GM18907 (cell line): Measurements from ENCODE around the gene KIRREL1.

Source experiments
- ATAC-seq: cut with Tn5 transposase; IDR thresholded peaks from one replicate; pipeline ENCODE4 v1.9.1; 2021; ENCODE audit warnings: mild to moderate bottlenecking, moderate library complexity; ENCODE audit not compliant: unreplicated experiment

Gene KIRREL1

DNA sequence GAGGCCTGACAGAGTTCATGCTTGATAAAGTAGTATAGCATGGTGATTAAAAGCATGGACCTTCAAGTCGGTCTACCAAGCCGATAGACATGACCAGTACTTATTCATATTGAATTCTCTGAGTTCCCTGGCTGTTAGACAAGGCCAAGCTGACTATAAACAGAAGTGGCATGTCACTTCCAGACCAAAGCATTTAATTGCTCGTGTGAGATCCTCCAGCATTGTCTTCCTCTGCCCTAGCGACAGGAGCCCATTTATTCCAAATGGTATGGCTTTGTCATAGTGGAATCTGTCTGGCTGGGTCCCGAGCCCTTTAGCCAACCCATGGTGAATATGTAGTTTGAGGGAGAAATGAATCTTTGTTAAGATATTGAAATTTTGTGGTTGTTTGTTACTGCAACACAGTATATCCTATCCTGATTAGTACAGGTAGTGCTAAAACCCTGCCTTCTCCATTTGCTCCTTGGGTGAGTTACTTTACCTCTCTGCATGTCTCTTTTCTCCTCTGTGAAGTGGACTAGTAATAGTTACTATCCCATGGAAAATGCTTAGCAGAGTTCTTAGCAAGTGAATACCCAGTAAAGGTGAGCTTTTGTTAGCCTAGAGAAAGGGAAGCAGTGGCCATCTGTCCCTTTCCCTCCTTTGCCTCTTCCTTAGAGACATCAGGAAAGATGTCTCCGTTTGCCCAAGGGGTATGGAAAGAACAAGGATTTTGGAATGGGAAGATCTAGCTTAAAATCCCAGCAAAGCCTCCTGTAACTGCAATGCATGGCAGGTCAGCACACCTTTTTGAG lies 109.6 kb downstream of the KIRREL1 start:
- no peak for ATAC-seq

DNA sequence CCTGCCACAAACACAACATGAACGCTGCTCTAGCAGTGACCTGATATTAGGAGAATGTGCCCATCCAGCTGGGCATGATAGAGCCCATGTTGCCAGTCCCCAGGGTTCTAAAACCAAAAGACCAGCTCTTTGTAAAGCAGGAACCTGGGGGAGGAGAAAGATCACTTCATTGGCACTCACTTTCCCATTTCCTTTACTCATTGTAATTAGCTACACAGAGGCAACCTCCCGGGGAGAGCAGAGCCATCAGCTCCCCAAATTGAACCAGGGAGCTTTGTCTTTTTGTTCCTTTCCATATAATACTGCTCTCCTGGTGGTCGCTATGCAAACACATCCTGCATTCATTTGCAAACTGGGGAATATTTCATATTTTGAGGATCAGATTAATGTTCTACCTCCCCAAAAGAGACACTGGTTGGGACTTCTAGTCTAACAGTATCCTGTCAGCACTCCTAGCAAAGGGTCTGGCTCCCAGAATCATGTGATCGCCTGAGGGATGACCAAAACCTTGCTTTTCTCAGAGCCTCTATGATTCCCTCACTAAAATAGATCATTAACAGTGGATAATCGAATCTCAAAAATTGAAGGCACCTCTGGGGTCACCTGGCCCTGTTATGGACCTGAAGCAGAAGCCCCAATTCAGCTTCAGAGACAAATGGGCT lies 110.5 kb downstream of the KIRREL1 start:
- ATAC-seq = no peak

DNA sequence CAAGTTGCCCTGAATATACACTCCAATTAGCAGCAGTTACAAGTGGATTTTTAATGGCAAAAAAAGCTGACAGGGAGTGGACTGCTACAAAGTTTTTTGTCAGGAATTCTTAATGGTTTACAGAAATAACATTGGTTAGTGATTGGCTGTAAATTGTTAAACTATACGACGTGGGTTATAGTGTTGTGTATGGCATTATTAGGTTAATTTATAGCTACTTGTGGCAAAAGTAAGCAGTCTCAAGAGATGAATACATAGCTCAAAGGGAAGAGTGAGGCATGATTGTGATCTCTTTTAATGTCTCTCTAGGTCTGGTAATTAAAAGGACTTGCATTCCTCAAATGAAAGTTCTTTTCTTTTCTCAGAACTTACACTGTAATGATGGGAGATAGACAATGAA lies 111.4 kb downstream of the KIRREL1 start:
- no peak for ATAC-seq

DNA sequence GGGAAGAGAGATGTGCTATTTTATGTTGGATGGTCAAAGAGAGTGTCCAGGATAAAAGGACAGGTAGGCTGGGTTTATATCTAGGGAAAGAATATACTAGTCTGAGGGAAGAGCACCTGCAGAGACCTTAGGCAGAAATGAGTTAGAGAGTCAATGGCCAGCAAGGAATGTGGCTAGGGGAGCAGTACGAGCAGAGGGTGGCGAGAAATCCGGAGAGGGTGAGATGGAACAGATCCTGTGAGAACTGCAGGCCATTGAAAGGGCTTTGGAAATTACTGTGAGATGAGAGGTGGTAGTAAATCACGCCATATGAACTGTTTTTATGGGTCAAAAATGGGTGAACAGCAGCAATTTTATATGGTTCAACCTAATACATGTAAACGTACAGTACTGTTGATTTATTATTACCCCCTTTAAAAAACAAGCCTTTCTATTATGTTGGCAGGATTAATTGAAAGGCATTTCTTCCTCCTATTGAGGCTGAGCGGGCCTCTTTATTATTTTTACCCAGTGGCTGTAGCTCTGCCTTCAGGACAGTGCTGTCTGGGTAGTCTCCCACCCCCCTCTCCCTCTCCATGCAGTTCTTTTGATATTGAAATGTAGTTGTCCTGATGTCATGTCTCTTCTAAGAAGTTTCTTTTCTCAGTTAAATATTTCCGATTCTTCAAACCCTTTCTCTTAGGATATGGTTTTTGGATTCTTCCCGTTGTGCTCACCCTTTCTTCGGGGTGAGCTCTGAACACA lies 112.1 kb downstream of the KIRREL1 start:
- no peak for ATAC-seq

DNA sequence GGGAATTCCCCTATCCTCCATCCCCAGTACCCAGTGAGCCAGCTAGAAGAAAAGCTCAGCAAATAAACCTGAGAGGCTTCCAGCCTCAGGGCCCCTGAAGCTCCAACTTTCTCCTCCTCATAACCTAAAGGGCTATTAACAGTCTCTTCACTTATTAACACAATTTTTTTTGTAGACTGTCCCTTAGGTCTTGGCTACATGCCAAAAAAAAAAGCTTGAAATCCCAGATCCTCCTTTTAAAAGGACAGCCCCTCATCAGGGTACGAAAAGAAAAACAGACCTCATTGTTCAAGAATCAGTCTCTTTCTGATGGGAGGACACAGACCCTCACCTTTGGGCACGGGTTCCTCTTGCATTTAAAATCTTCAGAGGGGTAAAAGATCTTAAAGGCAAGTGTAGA lies 114.5 kb downstream of the KIRREL1 start:
- no peak for ATAC-seq

DNA sequence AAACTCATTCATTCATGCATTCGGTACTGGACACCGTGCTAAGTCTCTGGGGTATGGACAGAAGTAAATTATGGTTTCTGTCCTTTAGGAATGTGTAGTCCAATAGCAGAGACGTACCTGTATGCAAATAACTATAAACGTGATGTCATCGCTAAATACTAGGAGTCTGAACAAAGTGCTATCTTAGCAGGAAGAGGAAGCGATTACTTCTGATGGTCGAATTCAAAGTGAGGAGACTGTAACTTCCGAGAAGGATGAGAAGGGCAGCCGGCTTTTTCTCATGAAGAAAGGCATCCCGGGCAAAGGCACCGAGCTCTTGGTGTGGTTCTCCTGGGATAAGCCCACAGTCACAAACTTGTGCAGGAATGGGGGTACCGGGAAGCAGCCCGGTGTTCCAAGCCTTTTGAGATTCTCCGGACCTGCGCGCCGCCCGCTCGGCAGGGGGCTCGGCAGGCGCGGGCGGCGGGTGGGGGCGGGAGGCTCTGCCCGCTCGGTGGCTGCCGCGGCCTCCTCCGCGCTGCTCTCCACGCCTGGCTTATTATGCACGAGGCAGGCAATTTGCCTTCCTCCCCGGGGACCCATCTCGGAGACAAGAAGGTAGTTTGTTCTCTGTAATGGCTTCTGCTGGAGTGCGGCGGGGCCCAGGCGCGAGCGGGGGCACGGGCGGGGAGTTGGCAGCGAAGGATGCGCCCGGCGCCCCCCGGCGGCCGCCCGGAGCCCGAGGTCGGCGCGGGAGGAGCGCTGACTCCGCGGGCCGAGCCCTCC lies 119.7 kb downstream of the KIRREL1 start:
- ATAC-seq = no peak

DNA sequence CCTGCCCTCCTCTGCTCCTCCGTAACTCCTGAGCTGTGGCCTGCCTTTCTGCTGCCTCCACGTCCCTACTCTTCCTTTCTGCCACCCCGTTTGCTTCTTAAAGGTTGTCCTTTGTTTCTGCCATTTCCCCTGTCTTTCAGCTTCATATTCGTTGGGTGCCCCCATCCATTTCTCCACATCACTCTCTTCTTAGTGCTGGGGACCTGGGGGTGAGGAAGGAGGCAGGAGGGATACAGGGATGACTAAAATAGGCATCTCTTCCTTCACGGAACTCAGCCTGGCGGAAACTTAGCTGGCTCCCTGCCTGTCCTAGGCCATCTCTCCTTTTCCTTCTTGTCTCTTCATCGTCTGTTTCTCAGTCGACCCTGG lies 120.3 kb downstream of the KIRREL1 start:
- ATAC-seq = no peak

DNA sequence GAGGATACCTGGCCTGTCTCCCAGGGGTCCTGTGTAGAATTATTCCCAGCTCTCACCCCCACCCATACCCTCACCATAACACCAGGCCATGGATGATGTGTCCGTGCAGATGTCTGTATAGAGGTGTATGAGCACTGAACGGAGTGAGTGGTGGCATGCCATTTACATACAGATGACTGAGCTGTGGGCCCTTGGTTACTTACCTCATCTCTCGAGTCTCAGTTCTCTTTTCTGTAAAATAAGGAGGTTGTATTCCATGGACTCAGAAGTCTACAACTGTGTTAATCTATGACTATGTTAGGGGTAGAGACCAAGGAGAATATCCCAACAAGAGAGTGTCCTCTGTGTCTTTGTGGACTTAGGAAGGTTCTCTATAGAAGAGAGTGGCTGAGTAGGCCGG lies 121.7 kb downstream of the KIRREL1 start:
- peak; percentile 88 for ATAC-seq

DNA sequence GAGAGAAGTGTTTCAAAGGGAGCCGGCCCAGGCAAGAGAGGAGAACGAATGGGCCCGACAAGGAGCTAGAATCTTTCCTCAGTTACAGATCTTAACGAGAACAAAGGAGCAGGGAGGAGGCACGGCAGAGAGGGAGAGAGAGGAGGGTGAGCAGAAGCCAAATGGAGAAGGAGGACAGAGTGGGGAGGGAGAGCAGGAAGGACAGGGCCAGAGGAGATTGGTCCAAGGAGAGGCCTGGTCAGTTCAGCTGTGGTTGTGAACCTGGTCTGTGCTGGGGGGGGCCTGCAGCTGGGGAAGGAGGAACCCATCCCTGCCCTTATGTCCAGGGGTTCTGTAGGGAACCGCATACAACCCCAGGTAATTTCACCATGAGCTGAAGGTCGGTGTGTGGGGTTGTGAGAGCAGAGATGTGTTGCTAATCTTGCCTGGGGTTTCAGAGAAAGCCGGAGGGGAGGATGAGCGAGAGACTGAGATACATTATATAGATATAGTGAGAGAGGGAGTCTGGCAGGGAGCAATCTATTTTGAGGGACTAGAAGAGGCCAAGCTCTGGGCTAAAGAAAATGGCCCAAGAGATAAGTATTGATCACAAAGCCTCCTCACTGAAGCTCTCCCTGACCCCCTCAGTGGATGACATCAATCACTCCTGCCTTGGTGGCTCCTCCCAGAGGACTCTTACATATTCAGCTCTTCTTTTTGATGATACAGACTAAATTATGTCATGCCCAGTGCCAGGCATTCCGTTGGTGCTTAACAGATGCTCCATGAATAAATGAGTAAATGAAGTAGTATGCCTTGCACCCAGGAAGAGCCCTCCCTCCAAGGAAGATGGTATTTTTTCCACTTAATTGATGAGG lies 123.1 kb downstream of the KIRREL1 start:
- ATAC-seq = no peak

DNA sequence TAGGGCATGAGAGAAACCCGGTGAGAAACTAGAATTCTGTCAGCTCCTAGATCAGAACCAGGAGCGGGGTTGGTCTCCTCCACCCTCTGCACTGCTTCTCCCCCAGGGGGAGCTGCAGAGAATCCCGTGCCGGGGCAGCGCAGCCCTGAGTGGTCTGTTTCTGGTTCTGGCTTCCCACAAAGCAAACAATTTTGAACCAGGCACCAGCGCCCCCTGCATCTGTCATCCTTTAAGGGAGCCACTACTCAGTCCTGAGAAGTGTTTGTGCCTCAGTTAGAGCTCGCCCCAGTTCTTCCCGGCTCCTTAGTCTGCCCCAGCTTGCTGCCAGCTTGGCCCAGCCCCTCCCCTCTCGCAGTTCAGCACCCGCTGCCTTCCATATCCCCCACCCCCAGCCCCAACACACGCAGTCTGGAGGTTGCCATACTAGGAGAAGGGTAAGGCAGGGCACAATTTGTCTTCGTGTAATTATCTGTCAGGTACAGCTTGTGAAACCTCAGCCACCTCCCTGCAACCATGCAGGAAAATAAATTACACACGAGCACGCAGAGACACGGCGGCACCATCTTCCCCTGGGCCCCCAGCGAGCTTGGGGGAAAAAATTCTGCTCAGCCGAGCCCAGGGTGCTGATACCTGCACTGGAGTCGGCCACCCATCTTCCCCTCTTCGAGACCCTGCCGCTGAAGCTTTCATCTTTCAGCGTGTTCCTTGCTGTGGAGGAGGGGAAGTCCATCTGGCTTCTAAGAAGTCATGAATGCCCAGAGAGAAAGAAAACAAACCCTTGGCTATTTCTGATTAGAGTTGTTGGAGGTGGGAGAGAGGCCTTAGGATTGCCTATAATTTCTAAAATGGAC lies 124.6 kb downstream of the KIRREL1 start:
- no peak for ATAC-seq

DNA sequence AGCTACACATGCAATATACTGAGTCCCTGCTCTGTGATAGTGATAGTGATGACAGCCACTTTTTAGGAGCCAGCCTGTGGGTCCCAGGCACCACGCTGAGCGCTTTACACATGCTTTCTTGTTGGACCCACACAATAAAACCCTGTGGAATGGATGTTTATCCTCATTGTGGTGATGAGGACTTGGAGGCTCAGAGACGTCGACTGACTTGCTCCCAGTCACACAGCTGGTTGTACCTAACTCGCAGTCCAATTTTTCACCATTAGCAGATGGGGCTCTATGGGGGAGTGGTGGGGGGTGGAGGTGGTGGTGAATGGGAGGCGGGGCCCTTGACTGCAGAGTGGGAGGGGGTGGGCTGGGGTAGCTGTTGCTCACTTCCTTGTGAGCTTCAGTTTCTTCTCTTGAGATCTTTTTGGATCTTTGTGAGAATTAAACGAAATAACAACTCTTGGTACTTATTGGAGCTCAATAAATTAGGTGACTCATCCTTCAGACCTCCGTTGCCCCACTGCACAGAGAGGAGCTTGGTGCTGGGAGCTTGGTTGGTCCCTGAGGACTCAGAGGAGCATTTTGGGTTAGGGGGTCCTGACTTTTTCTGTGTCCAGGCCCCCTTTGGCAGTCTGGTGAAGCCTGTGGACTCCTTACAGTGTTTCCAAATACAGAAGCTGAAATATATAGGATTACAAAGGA lies 125.4 kb downstream of the KIRREL1 start:
- no peak for ATAC-seq

DNA sequence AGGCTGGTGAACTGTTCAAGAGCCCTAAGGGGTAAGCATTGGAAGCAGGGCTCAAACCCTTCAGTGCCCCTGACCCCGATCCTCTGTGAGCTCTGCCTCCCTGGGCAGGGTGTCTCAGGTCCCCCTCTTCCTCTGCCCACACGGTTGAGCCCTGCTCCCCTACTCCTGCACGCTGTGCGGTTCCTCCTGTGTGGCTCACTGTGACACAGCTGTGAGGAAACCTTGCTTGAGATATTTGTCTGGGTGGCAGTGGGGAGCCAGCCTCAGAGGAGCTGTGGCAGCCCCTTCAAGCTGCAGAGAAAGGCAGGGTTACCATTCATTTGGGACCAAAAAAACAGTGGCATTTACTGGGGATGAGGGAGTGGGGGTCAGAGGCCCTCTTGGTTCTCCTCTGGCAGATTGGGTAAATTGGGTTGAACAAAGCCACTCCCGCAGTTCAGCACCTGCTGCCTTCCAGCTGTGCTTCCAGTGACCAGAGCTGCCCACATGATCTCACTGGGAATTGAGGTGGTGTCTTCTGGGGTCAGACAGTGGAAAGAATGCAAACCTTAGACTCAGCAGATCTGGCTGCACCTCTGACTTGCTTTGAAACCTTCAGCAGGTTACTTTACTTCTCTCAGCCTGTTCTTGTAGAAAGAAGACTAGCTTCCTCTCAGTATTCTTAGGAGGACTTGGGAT lies 126.7 kb downstream of the KIRREL1 start:
- ATAC-seq = no peak

DNA sequence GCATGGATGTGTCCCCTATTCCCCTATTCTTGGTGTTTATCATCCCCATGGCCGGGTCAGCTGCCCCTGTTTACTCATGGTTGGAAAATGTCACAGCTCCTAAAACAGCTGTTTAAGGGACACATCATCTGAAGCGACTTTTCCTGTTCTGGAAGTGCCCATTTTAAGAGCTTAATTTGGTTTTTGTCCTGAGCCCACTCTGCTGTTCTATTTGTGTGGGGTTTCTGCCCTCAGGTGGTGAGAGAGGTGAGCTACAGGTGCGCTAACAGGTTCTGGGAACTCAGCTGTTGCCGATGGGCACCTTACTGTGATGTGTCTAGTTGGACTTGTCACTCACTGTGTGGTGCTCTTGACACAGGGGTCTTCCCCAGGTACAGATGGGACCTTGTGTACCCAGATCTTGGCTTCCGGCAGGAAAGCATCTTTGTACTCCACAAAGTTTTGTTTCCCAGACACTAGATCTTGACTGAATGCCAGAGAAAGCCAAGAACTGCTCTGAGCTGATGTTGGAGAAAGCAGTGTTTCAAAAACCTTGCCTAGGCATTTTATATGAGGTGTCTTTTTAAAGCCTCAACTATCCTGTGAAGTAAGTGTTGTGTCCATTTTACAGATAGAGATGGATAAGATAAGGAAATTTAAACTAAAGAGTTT lies 128.3 kb downstream of the KIRREL1 start:
- ATAC-seq = no peak

DNA sequence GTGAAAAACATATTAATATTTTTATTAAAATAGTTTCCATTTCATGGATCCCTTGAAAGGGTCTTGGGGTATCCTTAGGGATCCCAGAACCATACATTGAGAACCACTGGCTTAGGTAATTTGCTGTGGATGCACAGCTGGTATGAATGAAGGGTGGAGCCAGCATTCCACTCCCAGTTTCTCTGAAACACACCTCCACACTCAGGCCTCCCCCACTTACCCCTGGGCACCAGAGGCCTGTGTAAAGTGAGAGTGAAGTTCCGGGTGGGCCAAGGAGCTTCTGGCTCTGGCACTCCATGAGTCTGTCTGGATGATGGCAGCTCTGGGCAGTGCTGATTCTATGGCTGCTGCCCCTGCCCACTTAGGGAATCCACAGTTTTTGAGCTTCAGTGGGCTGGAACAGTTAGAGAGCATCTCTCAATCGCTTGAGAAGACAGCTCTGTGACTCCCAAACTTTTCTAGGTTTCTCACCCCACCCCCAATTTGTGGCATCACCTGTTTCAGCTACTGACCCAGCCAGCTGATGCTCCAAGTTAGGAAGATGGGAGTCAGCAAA lies 129.5 kb downstream of the KIRREL1 start:
- ATAC-seq = no peak

DNA sequence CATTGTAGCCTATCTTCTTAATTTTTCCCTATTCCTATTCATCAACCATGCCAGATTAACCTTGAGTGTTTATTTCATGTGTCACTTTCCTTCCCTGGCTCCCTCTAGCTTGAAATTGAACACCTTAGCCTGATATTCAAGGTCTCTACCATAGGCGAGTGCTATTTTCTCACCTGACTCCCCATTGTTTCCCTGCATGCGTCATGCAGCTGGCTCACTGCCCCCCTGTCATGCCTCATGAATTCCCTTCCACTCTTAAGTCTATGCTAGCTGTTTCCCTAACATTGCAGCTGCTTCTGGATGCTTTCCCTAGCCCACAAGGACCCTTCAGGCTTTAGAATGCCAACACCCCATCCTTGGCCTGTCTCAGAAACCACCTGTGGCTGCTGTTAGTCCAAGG lies 130.6 kb downstream of the KIRREL1 start:
- ATAC-seq = no peak

DNA sequence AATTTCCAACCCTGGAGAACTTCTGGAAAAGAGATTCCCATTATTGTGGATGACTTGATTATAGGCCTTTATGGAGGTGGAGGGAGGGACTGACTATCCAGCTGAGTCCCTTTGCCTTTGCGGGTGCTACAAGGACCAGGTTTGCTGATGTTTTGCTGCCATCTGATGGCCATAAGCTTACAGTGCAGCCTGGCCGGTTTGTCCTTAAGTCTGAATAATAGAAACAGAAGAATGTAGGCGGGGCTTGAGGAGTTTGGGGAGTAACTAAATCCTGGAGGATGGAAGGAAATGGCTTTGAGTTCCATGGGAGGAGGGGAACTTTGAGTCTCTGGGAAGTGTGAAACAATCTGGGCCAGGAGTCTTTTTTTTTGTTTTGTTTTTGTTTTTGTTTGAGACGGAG lies 131.6 kb downstream of the KIRREL1 start:
- peak; percentile 82 for ATAC-seq

DNA sequence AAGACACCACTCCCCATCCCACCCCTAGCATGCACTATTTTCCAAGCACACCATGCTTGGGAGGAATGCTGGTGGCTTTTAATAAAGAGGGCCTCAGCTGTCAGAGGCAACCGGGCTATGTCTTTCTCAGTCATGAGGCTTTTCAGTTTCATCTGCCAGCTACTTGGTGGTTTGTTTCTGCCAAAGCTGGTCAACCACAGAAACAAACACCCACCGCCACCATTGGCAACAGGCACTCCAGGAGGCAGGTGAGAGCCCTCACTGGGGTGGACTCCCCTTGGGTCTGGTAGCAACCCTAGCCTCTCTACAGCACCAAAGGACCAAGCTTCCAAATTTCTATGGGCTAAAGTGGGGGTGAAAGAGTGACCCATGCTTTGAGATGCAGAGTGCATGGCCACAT lies 133.0 kb downstream of the KIRREL1 start:
- peak; percentile 79 for ATAC-seq
